Nephron (organoid): ENCODE results near the gene COL16A1.

ENCODE experiments used
- H3K27ac Mint-ChIP-seq, 3 experiments: 2 replicates each; pipeline ENCODE4 v1.8.0; 2020; ENCODE audit warnings: mixed read lengths in 3 of 3, mild to moderate bottlenecking in 2 of 3, moderate library complexity in 1 of 3
- H3K27me3 Mint-ChIP-seq: 2 replicates; pipeline ENCODE4 v1.8.0; 2021; ENCODE audit warnings: low read depth, mild to moderate bottlenecking, moderate library complexity, mixed read lengths
- H3K36me3 Mint-ChIP-seq: 2 replicates; pipeline ENCODE4 v1.8.0; 2020; ENCODE audit warnings: low read depth, mixed read lengths
- H3K4me1 Mint-ChIP-seq: 2 replicates; pipeline ENCODE4 v1.8.0; 2020; ENCODE audit warnings: mixed read lengths
- H3K4me3 Mint-ChIP-seq, 3 experiments: 2 replicates each; pipeline ENCODE4 v1.8.0; 2020; ENCODE audit warnings: mild to moderate bottlenecking in 3 of 3, mixed read lengths in 3 of 3, moderate library complexity in 2 of 3
- H3K9me3 Mint-ChIP-seq: 2 replicates; pipeline ENCODE4 v1.8.0; 2020; ENCODE audit warnings: mixed read lengths
- CTCF ChIP-seq, 3 experiments: fragments of 200-600 bp; sonication (generic); IDR thresholded peaks; one replicate each; pipeline ENCODE4 v1.5.0; 2021; ENCODE audit warnings: antibody characterized with exemption in 3 of 3; ENCODE audit not compliant: unreplicated experiment in 3 of 3

COL16A1 gene

GRCh38 chr1:31696242-31696641, 7.6 kb downstream of the COL16A1 start:
- no peaks in the 10 kb centered on the region for H3K9me3 Mint-ChIP-seq
- no peak for TF ChIP-seq CTCF (IDR thresholded peaks at IDR 0.05; ENCODE audit: unreplicated experiment in 3 of 3)
- peaks cover 12% of the 10 kb centered on the region for H3K36me3 Mint-ChIP-seq
- H3K27ac Mint-ChIP-seq = no peak overlapping the region
- H3K27me3 Mint-ChIP-seq = no peaks in the 10 kb centered on the region
- H3K4me3 Mint-ChIP-seq = no peak overlapping the region
- peaks cover 64% of the 10 kb centered on the region for H3K4me1 Mint-ChIP-seq

GRCh38 chr1:31695327-31695726, 8.5 kb downstream of the COL16A1 start:
- peaks cover 12% of the 10 kb centered on the region for H3K36me3 Mint-ChIP-seq
- peaks cover 55% of the 10 kb centered on the region for H3K4me1 Mint-ChIP-seq
- no peaks in the 10 kb centered on the region for H3K27me3 Mint-ChIP-seq
- no peak for TF ChIP-seq CTCF (IDR thresholded peaks at IDR 0.05; ENCODE audit: unreplicated experiment in 3 of 3)
- peak overlapping the region in 2 of 3 experiments; percentile 91 to 93 for H3K27ac Mint-ChIP-seq
- H3K4me3 Mint-ChIP-seq = no peak overlapping the region
- no peaks in the 10 kb centered on the region for H3K9me3 Mint-ChIP-seq

GRCh38 chr1:31694964-31695313, 8.9 kb downstream of the COL16A1 start:
- no peak overlapping the region for H3K4me3 Mint-ChIP-seq
- H3K9me3 Mint-ChIP-seq = no peaks in the 10 kb centered on the region
- H3K27me3 Mint-ChIP-seq = no peaks in the 10 kb centered on the region
- peaks cover 53% of the 10 kb centered on the region for H3K4me1 Mint-ChIP-seq
- TF ChIP-seq CTCF (IDR thresholded peaks at IDR 0.05; ENCODE audit: unreplicated experiment in 3 of 3) = no peak
- peaks cover 12% of the 10 kb centered on the region for H3K36me3 Mint-ChIP-seq
- H3K27ac Mint-ChIP-seq = peak overlapping the region; percentile 76 to 93 (median 91)

GRCh38 chr1:31694069-31694963, 9.5 kb downstream of the COL16A1 start:
- H3K27ac Mint-ChIP-seq = peak overlapping the region; percentile 76 to 93 (median 91)
- peak overlapping the region in 2 of 3 experiments; percentile 40 to 59 for H3K4me3 Mint-ChIP-seq
- peaks cover 53% of the 10 kb centered on the region for H3K4me1 Mint-ChIP-seq
- H3K27me3 Mint-ChIP-seq = no peaks in the 10 kb centered on the region
- TF ChIP-seq CTCF (IDR thresholded peaks at IDR 0.05; ENCODE audit: unreplicated experiment in 3 of 3) = no peak
- H3K9me3 Mint-ChIP-seq = no peaks in the 10 kb centered on the region
- peaks cover 12% of the 10 kb centered on the region for H3K36me3 Mint-ChIP-seq

- H3K27ac Mint-ChIP-seq = peak overlapping the region in 2 of 3 experiments; percentile 91 to 93
- no peaks in the 10 kb centered on the region for H3K27me3 Mint-ChIP-seq
- no peaks in the 10 kb centered on the region for H3K9me3 Mint-ChIP-seq
- H3K4me3 Mint-ChIP-seq = peak overlapping the region in 1 of 3 experiments; percentile 51
- peaks cover 8% of the 10 kb centered on the region for H3K36me3 Mint-ChIP-seq
- peaks cover 55% of the 10 kb centered on the region for H3K4me1 Mint-ChIP-seq
- TF ChIP-seq CTCF (IDR thresholded peaks at IDR 0.05; ENCODE audit: unreplicated experiment in 3 of 3) = no peak
Measured at GRCh38 chr1:31693231-31693630, 10.6 kb downstream of the COL16A1 start.

GRCh38 chr1:31691951-31692350, 11.9 kb downstream of the COL16A1 start:
- no peak for TF ChIP-seq CTCF (IDR thresholded peaks at IDR 0.05; ENCODE audit: unreplicated experiment in 3 of 3)
- Mint-ChIP-seq H3K27ac (peak overlapping the region in 2 of 3 experiments; percentile 63 to 91), H3K4me1 (peaks cover 50% of the 10 kb centered on the region), H3K27me3 (no peaks in the 10 kb centered on the region), H3K36me3 (no peaks in the 10 kb centered on the region), H3K4me3 (peak overlapping the region in 2 of 3 experiments; percentile 48 to 75), H3K9me3 (no peaks in the 10 kb centered on the region)
